Osteocyte (in vitro differentiated cells): ENCODE measurements around the gene TFDP2. TPM values are rescaled to one million over a fixed set of nuclear protein-coding genes. Genes with fewer than 3 reads are reported as not detected.

Experiments
- DNase-seq: peaks from one replicate; pipeline ENCODE4 v3.0.0; 2021; ENCODE audit warnings: mixed read lengths; ENCODE audit not compliant: unreplicated experiment; ENCODE audit errors: extremely low spot score
- H3K27ac Mint-ChIP-seq: one replicate; pipeline ENCODE4 v1.8.0; 2021; ENCODE audit warnings: mild to moderate bottlenecking, mixed read lengths; ENCODE audit not compliant: unreplicated experiment
- H3K27me3 Mint-ChIP-seq: one replicate; pipeline ENCODE4 v1.8.0; 2021; ENCODE audit warnings: mixed read lengths; ENCODE audit not compliant: unreplicated experiment
- H3K36me3 Mint-ChIP-seq: one replicate; pipeline ENCODE4 v1.8.0; 2021; ENCODE audit warnings: mixed read lengths; ENCODE audit not compliant: unreplicated experiment
- H3K4me1 Mint-ChIP-seq: one replicate; pipeline ENCODE4 v1.8.0; 2021; ENCODE audit warnings: mixed read lengths; ENCODE audit not compliant: unreplicated experiment
- H3K4me3 Mint-ChIP-seq: one replicate; pipeline ENCODE4 v1.8.0; 2021; ENCODE audit warnings: mild to moderate bottlenecking, moderate library complexity, mixed read lengths; ENCODE audit not compliant: unreplicated experiment
- H3K9me3 Mint-ChIP-seq: one replicate; pipeline ENCODE4 v1.8.0; 2021; ENCODE audit warnings: mixed read lengths; ENCODE audit not compliant: unreplicated experiment
- total RNA-seq: library from RNA; stranded (reverse); gene quantifications from 2 replicates; pipeline ENCODE4 v1.2.1, GENCODE V29; 2021
- TF ChIP-seq, protein P1 (sequence below): fragments of 200-600 bp; sonication (generic); IDR thresholded peaks from 2 replicates; pipeline ENCODE4 v1.5.0; 2021; ENCODE audit warnings: antibody characterized with exemption, mild to moderate bottlenecking, moderate library complexity

Gene TFDP2
- total RNA-seq, 1 donor from 2014 or later = 49.3 TPM

DNA sequence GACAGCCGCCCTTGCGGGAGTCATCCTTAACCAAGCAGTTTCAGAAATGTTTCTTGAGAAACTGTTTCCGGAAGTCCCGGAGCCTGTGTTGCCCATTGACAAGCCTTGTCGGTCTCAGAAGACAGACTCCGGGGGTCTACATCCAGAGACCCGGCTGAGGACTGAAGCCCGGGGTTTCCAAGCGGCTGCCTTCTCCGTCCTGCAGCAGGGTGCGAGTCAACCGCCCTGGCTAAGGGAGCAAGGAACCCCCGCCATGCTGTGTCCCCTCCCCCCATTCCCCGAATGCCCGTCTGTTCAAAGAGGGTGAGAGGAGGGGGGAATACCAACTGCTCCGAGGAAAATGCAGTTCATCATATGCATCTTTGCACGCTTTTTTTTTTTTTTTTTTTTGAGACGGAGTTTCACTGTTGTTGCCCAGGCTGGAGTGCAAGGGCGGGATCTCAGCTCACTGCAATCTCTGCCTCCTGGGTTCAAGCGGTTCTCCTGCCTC is 211.3 kb downstream of the TFDP2 start:
- no peak overlapping the region for H3K4me3 Mint-ChIP-seq
- DNase-seq = no peak
- TF ChIP-seq, protein P1, sequence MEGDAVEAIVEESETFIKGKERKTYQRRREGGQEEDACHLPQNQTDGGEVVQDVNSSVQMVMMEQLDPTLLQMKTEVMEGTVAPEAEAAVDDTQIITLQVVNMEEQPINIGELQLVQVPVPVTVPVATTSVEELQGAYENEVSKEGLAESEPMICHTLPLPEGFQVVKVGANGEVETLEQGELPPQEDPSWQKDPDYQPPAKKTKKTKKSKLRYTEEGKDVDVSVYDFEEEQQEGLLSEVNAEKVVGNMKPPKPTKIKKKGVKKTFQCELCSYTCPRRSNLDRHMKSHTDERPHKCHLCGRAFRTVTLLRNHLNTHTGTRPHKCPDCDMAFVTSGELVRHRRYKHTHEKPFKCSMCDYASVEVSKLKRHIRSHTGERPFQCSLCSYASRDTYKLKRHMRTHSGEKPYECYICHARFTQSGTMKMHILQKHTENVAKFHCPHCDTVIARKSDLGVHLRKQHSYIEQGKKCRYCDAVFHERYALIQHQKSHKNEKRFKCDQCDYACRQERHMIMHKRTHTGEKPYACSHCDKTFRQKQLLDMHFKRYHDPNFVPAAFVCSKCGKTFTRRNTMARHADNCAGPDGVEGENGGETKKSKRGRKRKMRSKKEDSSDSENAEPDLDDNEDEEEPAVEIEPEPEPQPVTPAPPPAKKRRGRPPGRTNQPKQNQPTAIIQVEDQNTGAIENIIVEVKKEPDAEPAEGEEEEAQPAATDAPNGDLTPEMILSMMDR = no peak
- no peaks in the 10 kb centered on the region for H3K9me3 Mint-ChIP-seq
- H3K27ac Mint-ChIP-seq = no peak overlapping the region
- H3K4me1 Mint-ChIP-seq = peaks cover 11% of the 10 kb centered on the region
- H3K36me3 Mint-ChIP-seq = no peaks in the 10 kb centered on the region
- H3K27me3 Mint-ChIP-seq = no peaks in the 10 kb centered on the region

DNA sequence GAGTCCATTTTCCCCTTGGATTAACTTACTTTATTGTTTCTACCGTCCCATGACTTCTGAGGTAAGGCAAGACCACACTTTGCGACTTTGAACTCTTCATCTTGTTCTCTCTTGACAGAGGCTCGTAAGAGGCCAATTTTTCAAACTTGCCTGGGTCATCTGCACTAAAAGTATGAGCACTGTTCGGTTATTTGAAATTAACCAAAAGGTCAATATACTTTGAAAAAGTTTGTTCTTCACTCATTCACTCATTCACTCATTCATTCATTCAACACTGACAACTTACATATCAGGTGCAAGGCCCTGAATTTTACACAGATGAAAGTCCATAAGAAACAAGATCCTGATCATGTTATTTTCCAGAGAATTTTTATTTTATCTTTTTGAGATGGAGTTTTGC is 215.0 kb downstream of the TFDP2 start:
- TF ChIP-seq, protein P1 = no peak
- no peak overlapping the region for H3K27ac Mint-ChIP-seq
- no peaks in the 10 kb centered on the region for H3K9me3 Mint-ChIP-seq
- H3K4me1 Mint-ChIP-seq = no peaks in the 10 kb centered on the region
- no peaks in the 10 kb centered on the region for H3K36me3 Mint-ChIP-seq
- H3K27me3 Mint-ChIP-seq = no peaks in the 10 kb centered on the region
- DNase-seq = no peak
- H3K4me3 Mint-ChIP-seq = no peak overlapping the region

DNA sequence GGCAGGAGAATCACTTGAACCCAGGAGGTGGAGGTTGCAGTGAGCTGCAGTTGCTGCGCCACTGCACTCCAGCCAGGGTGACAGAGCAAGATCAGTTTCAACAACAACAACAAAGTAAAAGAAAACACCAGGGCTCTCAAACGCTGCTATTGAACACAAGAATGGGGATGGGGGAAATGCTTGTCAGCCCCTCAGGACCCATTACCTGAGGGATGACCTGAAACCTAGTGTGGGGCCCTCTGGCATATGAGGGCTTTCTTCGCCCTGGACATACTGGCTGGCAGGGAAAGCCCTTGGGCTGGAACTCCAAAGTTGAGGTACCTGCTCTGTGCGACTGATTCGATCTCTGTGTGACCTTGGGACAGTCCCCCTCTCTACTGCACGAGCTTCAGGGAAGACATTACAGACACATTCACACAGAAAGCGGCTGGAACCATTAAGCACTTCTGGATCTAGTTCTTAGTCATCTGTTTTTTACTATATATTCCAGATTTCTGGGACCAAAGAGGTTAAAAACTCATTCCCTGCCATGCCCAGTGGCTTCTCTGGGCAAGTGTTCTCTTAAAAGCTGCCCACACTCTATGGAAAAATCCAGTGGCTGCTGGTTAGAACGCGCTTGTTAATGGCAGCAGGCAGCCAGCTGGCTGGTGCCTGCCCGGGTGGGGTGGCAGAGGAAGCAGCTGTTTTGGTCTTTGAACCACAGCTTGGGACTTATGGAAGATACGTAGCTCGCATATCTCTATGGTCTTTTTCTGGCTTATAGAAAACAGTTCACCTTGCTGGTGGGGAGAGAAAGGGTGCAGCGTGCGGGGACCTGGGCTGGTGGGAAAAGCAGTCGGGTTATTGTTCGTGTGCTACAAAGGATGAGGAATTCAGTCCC is 215.7 kb downstream of the TFDP2 start:
- H3K27me3 Mint-ChIP-seq = no peaks in the 10 kb centered on the region
- peaks cover 2% of the 10 kb centered on the region for H3K36me3 Mint-ChIP-seq
- no peak overlapping the region for H3K4me3 Mint-ChIP-seq
- H3K27ac Mint-ChIP-seq = no peak overlapping the region
- DNase-seq = no peak
- TF ChIP-seq, protein P1 = no peak
- H3K4me1 Mint-ChIP-seq = no peaks in the 10 kb centered on the region
- H3K9me3 Mint-ChIP-seq = no peaks in the 10 kb centered on the region

GRCh38 chr3:141930801-141931200 is 218.5 kb downstream of the TFDP2 start:
- TF ChIP-seq, protein P1 = no peak
- Mint-ChIP-seq H3K9me3 (no peaks in the 10 kb centered on the region), H3K4me1 (no peaks in the 10 kb centered on the region), H3K36me3 (peaks cover 18% of the 10 kb centered on the region), H3K27ac (no peak overlapping the region), H3K27me3 (no peaks in the 10 kb centered on the region), H3K4me3 (no peak overlapping the region)
- peak; percentile 65 for DNase-seq

- Mint-ChIP-seq H3K27ac (no peak overlapping the region), H3K4me1 (no peaks in the 10 kb centered on the region)
- TF ChIP-seq, protein P1 = no peak
Measured at GRCh38 chr3:141929341-141929995, 219.9 kb downstream of the TFDP2 start.

More at GRCh38 chr3:141929341-141929995, 219.9 kb downstream of the TFDP2 start:
- Mint-ChIP-seq H3K4me3 (no peak overlapping the region), H3K9me3 (no peaks in the 10 kb centered on the region), H3K27me3 (no peaks in the 10 kb centered on the region), H3K36me3 (peaks cover 23% of the 10 kb centered on the region)
- DNase-seq = peak; percentile 49
